IMR-90 (cell line): ENCODE results near the gene STYK1. TPM values are rescaled to one million over a fixed set of nuclear protein-coding genes. Genes with fewer than 3 reads are reported as not detected.

Experiments
- BHLHE40 ChIP-seq: fragments of 150-350 bp; IDR thresholded peaks from 2 replicates; pipeline ENCODE4 v1.6.1; 2016; ENCODE audit warnings: mild to moderate bottlenecking, low read depth, low read length
- CHD1 ChIP-seq: IDR thresholded peaks from 2 replicates; pipeline ENCODE4 v1.6.1; 2012; ENCODE audit warnings: low read depth, low read length, improper control_type of control experiment
- RAD21 ChIP-seq: IDR thresholded peaks from 2 replicates; pipeline ENCODE4 v1.6.1; 2012; ENCODE audit warnings: low read length, improper control_type of control experiment
- RFX5 ChIP-seq: IDR thresholded peaks from 2 replicates; pipeline ENCODE4 v1.8.0; 2012; ENCODE audit warnings: low read depth, mild to moderate bottlenecking, low read length, moderate library complexity
- polyA plus RNA-seq, 3 experiments: library from polyadenylated mRNA; depleted of rRNA; stranded (reverse); fragments of >200 nt; gene quantifications; 2 replicates each; pipeline ENCODE4 v1.2.3, GENCODE V29; 2012; ENCODE audit warnings: low replicate concordance in 1 of 3
- total RNA-seq: library from RNA; depleted of rRNA; stranded (reverse); fragments of >200 nt; gene quantifications from 2 replicates; pipeline ENCODE4 v1.2.3, GENCODE V29; 2012

STYK1 gene
- total and polyA plus RNA-seq, 2 of the 4 experiments (the other 2 are of a cell fraction), result 0.36 to 0.72 TPM

DNA sequence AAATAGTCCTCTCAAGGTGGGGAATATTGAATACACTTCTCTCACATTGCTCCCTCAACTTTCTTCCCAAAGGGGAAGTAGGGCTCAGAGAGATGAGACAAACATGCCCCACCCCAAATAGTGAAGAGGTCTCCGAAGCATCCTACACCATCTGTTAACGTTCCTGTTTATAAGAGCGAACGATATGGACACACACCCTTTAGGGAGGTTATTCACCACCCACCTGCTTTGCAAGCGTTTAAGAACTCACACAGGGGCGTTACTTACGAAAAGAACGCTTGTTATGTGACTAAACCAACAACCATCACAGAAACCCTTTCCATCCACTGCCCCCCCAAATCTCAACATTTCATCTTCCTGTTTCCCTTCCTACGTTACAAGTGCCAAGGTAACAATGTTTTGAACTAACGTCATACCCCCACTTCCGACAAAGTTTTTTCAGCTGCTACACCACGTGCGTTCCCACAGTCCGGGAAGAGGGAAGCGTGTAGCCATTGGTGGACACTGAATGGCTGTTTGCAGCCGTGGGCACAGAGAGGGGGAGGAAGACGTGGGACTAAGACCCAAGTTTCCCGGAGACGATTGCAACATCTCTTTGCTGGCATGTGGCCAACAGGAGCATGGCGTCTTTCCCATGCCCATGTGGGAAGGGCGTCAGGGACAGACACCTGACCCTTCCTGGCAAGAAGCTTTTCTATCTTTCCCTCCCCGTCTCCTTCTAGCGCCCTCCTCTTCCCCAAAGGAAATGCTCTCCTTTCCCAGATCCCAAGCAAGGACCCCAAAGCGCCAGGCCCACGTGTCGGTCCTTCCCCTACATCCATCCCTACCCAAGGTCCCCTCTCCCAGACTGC is 48.0 kb upstream of the STYK1 start (continued):
- TF ChIP-seq BHLHE40, result peak; percentile 84
- TF ChIP-seq RAD21, result no peak
- no peak; the same call in 1 of the 2 replicates for TF ChIP-seq CHD1
- 0 out of 2 replicates have a peak, but pooled peaks have one; percentile 25 for TF ChIP-seq RFX5
